Hepatocyte (in vitro differentiated cells): ENCODE data around the gene FER1L5.

ENCODE experiments used
- EZH2phosphoT487 ChIP-seq: fragments of 200-600 bp; sonication (generic); IDR thresholded peaks from one replicate; pipeline ENCODE4 v1.6.1; 2018; ENCODE audit warnings: antibody characterized with exemption, mild to moderate bottlenecking, low read depth, moderate library complexity; ENCODE audit not compliant: unreplicated experiment, severe bottlenecking
- TF ChIP-seq, protein P1 (sequence below): fragments of 200-600 bp; sonication (generic); IDR thresholded peaks from 2 replicates; pipeline ENCODE4 v1.5.1; 2016; ENCODE audit warnings: antibody characterized with exemption, mild to moderate bottlenecking; ENCODE audit not compliant: poor library complexity

DNA sequence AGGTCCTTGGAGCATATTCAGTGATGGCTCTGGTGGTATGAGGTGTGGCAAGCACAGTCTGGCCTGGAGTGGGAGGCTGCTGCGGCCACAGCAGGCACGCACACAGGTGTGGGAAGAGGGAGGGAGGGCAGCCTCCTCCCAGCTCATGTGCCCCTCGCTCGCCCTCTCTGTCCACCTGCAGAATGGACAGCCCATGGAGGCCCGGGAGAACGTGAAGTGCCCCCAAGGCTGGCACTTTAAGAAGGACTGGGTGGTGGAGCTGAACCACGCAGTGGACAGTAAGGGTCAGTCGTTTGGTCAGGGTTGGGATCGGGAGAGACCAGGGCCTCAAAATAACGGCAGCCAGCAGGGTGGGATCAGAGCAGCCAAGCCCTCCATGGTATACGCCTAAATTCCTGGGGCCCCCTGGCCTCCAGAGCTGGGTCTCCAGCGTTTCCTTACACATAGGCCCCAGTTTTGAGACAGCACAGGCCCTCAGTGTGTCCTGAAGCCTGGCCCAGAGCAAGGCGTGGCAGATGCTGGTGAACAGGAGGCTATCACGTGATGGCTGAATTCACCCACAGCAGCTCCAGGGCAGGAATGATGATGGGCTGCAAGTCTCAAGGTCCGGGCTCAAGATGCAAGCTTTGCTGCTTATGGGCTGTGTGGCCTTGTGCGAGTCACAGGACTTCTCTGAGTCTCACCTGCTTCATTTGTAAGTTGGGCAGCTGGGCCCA is 47.9 kb downstream of the FER1L5 start:
- TF ChIP-seq, protein P1, sequence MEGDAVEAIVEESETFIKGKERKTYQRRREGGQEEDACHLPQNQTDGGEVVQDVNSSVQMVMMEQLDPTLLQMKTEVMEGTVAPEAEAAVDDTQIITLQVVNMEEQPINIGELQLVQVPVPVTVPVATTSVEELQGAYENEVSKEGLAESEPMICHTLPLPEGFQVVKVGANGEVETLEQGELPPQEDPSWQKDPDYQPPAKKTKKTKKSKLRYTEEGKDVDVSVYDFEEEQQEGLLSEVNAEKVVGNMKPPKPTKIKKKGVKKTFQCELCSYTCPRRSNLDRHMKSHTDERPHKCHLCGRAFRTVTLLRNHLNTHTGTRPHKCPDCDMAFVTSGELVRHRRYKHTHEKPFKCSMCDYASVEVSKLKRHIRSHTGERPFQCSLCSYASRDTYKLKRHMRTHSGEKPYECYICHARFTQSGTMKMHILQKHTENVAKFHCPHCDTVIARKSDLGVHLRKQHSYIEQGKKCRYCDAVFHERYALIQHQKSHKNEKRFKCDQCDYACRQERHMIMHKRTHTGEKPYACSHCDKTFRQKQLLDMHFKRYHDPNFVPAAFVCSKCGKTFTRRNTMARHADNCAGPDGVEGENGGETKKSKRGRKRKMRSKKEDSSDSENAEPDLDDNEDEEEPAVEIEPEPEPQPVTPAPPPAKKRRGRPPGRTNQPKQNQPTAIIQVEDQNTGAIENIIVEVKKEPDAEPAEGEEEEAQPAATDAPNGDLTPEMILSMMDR = no peak
- no peak for TF ChIP-seq EZH2phosphoT487
